ENCODE data around the gene DDX24. TPM values are rescaled to one million over a fixed set of nuclear protein-coding genes. Genes with fewer than 3 reads are reported as not detected.

DDX24 gene
- polyA plus RNA-seq, 2 of the 4 experiments (the other 2 are of a cell fraction): 121 to 161 TPM

- ATAC-seq (no peak), DNase-seq (ENCODE audit: low read depth in 1 of 2, low spot score in 1 of 2) (no peak), FAIRE-seq (no peak)
- ChIA-PET CTCF (interaction anchor here (1.0 to 2.7 kb wide), 4 partner anchors 9 to 135 kb away, joined by 3 to 18 read pairs (median 4); no protein-coding TSS in a partner anchor), POLR2A (no interaction called here)
- H3K27ac ChIP-seq: no peak overlapping the region
- H3K9me3 ChIP-seq: no peaks in the 10 kb centered on the region
- WGBS (ENCODE audit: missing lambda C conversion rate): 95% methylated on average over 19 of the region's 19 CpGs
- no peak overlapping the region for H3K4me2 ChIP-seq
- TF ChIP-seq JUN (IDR thresholded peaks at IDR 0.05) (no peak), BHLHE40 (IDR thresholded peaks at IDR 0.05; ENCODE audit: low read depth, low read length) (no peak), EHF (CRISPR knock-in tag; IDR thresholded peaks at IDR 0.05) (no peak), ZNF302 (CRISPR knock-in tag; IDR thresholded peaks at IDR 0.05) (no peak)
- no peak overlapping the region for H3K4me3 ChIP-seq
- H3K4me1 ChIP-seq: no peaks in the 10 kb centered on the region
These were observed 35.2 kb downstream of the DDX24 start for GRCh38 chr14:94045563-94046345.

GRCh38 chr14:94045101-94045500, 35.9 kb downstream of the DDX24 start:
- H3K4me1 ChIP-seq: no peaks in the 10 kb centered on the region
- H3K9me3 ChIP-seq: no peaks in the 10 kb centered on the region
- ChIA-PET POLR2A (no interaction called here), CTCF (interaction anchor here (1.0 to 2.7 kb wide), 3 partner anchors 8 to 136 kb away, joined by 3 to 18 read pairs (median 4); no protein-coding TSS in a partner anchor)
- FAIRE-seq: no peak
- TF ChIP-seq ZC3H11A (IDR thresholded peaks at IDR 0.05) (no peak), POLR2AphosphoS2 (conservative IDR thresholded peaks at IDR 0.05; ENCODE audit: low read length) (no peak), FOXS1 (CRISPR knock-in tag; IDR thresholded peaks at IDR 0.05) (no peak), EHF (CRISPR knock-in tag; IDR thresholded peaks at IDR 0.05) (no peak), ESRRA (IDR thresholded peaks at IDR 0.05; ENCODE audit: borderline replicate concordance, low read length) (no peak), PHF8 (IDR thresholded peaks at IDR 0.05; ENCODE audit: borderline replicate concordance, low read depth) (no peak), CHD2 (IDR thresholded peaks at IDR 0.05; ENCODE audit: low read length, partially characterized antibody) (no peak)
- WGBS (ENCODE audit: missing lambda C conversion rate): 90% methylated on average over 8 of the region's 8 CpGs
- no peak for ATAC-seq
- no peak overlapping the region for H3K4me2 ChIP-seq
- H3K27ac ChIP-seq: no peak overlapping the region
- DNase-seq (ENCODE audit: low read depth in 1 of 2, low spot score in 1 of 2): no peak
- no peak overlapping the region for H3K4me3 ChIP-seq

GRCh38 chr14:94044476-94045091, 36.4 kb downstream of the DDX24 start:
- Histone ChIP-seq H3K9me3 (no peaks in the 10 kb centered on the region), H3K4me2 (no peak overlapping the region), H3K4me1 (no peaks in the 10 kb centered on the region), H3K4me3 (no peak overlapping the region), H3K27ac (no peak overlapping the region)
- no peak for ATAC-seq
- WGBS (ENCODE audit: missing lambda C conversion rate): 94% methylated on average over 20 of the region's 20 CpGs
- POLR2A ChIA-PET: no interaction called here
- DNase-seq (ENCODE audit: low read depth in 1 of 2, low spot score in 1 of 2): no peak
- CTCF ChIA-PET: interaction anchor here (0.8 to 2.7 kb wide), 3 partner anchors 8 to 92 kb away, joined by 3 to 18 read pairs (median 4); no protein-coding TSS in a partner anchor
- no peak for FAIRE-seq
- TF ChIP-seq JUN (IDR thresholded peaks at IDR 0.05) (no peak), BHLHE40 (IDR thresholded peaks at IDR 0.05; ENCODE audit: low read depth, low read length) (no peak), USF2 (IDR thresholded peaks at IDR 0.05) (no peak), HOXA7 (CRISPR knock-in tag; IDR thresholded peaks at IDR 0.05) (no peak), HMGXB4 (CRISPR knock-in tag; IDR thresholded peaks at IDR 0.05; ENCODE audit: borderline replicate concordance) (no peak), CTCF (IDR thresholded peaks at IDR 0.05) (no peak), CEBPB (IDR thresholded peaks at IDR 0.05) (no peak), CHD2 (IDR thresholded peaks at IDR 0.05; ENCODE audit: low read length, partially characterized antibody) (no peak), EP300 (IDR thresholded peaks at IDR 0.05) (no peak), RNF2 (IDR thresholded peaks at IDR 0.05; ENCODE audit: borderline replicate concordance, low read depth) (no peak), TFCP2L1 (CRISPR knock-in tag; IDR thresholded peaks at IDR 0.05) (no peak), MAZ (IDR thresholded peaks at IDR 0.05; ENCODE audit: borderline replicate concordance, low read depth, low read length) (no peak), SMC3 (IDR thresholded peaks at IDR 0.05) (no peak), HOXB13 (CRISPR knock-in tag; IDR thresholded peaks at IDR 0.05; ENCODE audit: low read depth) (no peak)

Data from A549 (cell line).